Vagina (tissue), 2 donors: ENCODE results near the gene DLG4. TPM values are rescaled to one million over a fixed set of nuclear protein-coding genes. Genes with fewer than 3 reads are reported as not detected.

Source experiments
- DNase-seq, 2 donors: peaks; one replicate each; pipeline ENCODE4 v3.0.0-alpha.2; 2017; ENCODE audit errors: extremely low spot score in 2 of 2
- H3K27ac ChIP-seq: fragments of 200-600 bp; sonication (generic); one replicate; pipeline ENCODE4 v1.5.1; 2019
- H3K27me3 ChIP-seq: fragments of 200-600 bp; sonication (generic); one replicate; pipeline ENCODE4 v1.5.1; 2019
- H3K36me3 ChIP-seq, 2 donors: fragments of 200-600 bp; sonication (generic); one replicate each; pipeline ENCODE4 v1.5.1; 2017 to 2019
- H3K4me1 ChIP-seq: fragments of 200-600 bp; sonication (generic); one replicate; pipeline ENCODE4 v1.5.1; 2019
- H3K4me3 ChIP-seq, 2 donors: fragments of 200-600 bp; sonication (generic); 1 replicate in 1 of 2; 2 replicates in 1 of 2; pipeline ENCODE4 v1.5.1; 2016 to 2019
- H3K9me3 ChIP-seq: fragments of 200-600 bp; sonication (generic); one replicate; pipeline ENCODE4 v1.5.1; 2019
- POLR2A ChIP-seq, 2 donors: fragments of 450-650 bp; IDR thresholded peaks; one replicate each; pipeline ENCODE4 v1.6.1; 2017; ENCODE audit warnings: antibody characterized with exemption in 2 of 2, mild to moderate bottlenecking in 2 of 2, moderate library complexity in 2 of 2
- POLR2AphosphoS5 ChIP-seq, 2 donors: sonication (generic); formaldehyde crosslinking; IDR thresholded peaks; one replicate each; pipeline ENCODE4 v1.9.0; 2017; ENCODE audit warnings: antibody characterized with exemption in 2 of 2, mild to moderate bottlenecking in 2 of 2, low read depth in 1 of 2; ENCODE audit not compliant: insufficient read depth in 1 of 2
- intact Hi-C: fragments of 100-400 bp; cut with DNase I; formaldehyde crosslinking; loops from one replicate; pipeline ENCODE4 v1.15.1; 2023
- total RNA-seq: library from RNA; depleted of rRNA; stranded (reverse); fragments of >200 nt; gene quantifications from one replicate; pipeline ENCODE4 v1.2.3, GENCODE V29; 2016
- TF ChIP-seq, protein P1 (sequence below), 3 experiments: fragments of 450-650 bp in 2 of 3; fragments of 200-600 bp in 1 of 3; sonication (generic) in 1 of 3; IDR thresholded peaks; one replicate each; pipeline ENCODE4 v1.5.1; 2017 to 2019; ENCODE audit warnings: antibody characterized with exemption in 3 of 3, mild to moderate bottlenecking in 2 of 3, moderate library complexity in 2 of 3

Gene DLG4
- total RNA-seq, 1 donor from 2014 or later, result 23.3 TPM

DNA sequence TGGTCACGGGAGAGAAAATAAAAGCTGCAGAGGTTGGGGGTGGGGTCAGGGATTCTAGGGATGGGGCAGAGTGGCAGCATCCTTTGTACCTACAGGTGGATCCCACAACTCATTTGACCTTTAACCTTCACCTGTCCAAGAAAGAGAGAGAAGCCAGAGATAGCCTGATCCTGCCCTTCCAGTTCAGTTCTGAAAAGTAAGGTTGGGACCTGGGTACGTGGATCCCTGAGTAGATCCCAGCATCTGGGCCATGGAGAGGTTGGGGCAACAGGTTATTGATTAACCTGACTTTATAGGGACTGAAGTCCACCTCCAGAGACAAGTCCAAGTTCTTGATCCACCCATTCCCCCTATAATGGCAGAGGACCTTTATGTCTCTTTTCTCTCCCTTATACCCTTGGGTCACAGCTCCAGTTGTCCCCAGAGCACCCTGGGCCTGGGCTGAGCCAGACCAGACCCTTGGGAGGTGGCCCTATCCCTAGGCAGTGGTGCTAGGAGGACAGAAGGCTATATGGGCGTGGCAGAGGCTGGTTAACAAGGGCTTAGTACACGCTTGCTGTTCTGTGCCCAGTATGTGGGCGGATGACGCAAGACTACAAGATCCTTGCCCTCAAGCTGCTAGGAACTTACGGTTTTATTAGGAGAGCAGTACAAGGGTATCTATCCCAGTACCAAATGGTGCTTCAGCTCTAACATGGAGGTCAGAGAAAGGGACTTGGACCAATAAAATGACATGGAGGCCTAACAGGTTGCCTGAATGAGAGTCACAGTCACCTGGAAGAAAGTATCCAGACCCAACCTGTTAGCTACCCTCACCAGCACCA lies 39.3 kb upstream of the DLG4 start:
- TF ChIP-seq, protein P1, sequence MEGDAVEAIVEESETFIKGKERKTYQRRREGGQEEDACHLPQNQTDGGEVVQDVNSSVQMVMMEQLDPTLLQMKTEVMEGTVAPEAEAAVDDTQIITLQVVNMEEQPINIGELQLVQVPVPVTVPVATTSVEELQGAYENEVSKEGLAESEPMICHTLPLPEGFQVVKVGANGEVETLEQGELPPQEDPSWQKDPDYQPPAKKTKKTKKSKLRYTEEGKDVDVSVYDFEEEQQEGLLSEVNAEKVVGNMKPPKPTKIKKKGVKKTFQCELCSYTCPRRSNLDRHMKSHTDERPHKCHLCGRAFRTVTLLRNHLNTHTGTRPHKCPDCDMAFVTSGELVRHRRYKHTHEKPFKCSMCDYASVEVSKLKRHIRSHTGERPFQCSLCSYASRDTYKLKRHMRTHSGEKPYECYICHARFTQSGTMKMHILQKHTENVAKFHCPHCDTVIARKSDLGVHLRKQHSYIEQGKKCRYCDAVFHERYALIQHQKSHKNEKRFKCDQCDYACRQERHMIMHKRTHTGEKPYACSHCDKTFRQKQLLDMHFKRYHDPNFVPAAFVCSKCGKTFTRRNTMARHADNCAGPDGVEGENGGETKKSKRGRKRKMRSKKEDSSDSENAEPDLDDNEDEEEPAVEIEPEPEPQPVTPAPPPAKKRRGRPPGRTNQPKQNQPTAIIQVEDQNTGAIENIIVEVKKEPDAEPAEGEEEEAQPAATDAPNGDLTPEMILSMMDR (IDR thresholded peaks at IDR 0.05), result no peak
- TF ChIP-seq POLR2AphosphoS5 (IDR thresholded peaks at IDR 0.05; ENCODE audit: insufficient read depth in 1 of 2, low read depth in 1 of 2), result peak in 1 of 2 donors; percentile 11
- TF ChIP-seq POLR2A (IDR thresholded peaks at IDR 0.05), result no peak
- Histone ChIP-seq H3K27me3 (peaks cover 11% of the 10 kb centered on the region), H3K4me3 (no peak overlapping the region), H3K36me3 (peaks cover 0 to 15% of the 10 kb centered on the region in 2 donors), H3K9me3 (no peaks in the 10 kb centered on the region), H3K4me1 (peaks cover 34% of the 10 kb centered on the region), H3K27ac (no peak overlapping the region)
- no peak for DNase-seq
- intact Hi-C loops, result loop anchor here (10.0 kb wide), 1 partner anchor 306 kb away; the partner anchor contains the start of gene SENP3

DNA sequence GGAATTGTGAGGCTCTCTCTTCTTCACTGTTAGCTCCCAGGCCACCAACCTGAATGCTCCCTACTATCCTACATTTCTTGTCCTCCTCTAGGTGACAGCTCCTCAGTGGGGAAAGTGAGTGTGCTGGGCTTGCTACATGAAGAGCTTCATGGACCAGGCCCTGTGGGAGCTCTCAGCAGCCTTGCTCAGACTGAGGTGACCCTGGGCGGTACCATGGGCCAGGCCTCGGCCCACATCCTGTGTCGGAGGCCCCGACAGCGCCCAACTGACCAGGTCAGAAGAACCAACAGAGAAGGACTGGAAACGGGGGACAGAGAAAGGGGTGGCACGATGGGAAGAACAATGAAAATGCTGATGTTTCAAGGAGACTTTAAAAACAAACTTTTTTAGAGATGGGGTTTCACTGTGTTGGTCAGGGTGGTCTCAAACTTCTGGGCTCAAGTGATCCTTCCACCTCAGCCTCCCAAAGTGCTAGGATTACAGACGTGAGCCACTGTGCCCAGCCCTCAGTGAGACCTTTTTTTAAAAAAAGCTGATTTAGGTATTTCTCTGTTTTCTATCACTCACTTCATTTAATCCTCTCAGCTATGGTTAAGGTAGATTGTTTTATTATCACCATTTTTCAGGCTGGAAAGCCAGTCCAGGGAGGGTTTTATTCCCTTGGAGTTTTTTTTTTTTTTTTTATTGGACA lies 37.3 kb upstream of the DLG4 start:
- DNase-seq, result no peak
- intact Hi-C loops, result loop anchor here (10.0 kb wide), 1 partner anchor 308 kb away; the partner anchor contains the start of gene SENP3
- no peaks in the 10 kb centered on the region for H3K9me3 ChIP-seq
- peaks cover 29% of the 10 kb centered on the region for H3K4me1 ChIP-seq
- H3K27ac ChIP-seq, result no peak overlapping the region
- H3K27me3 ChIP-seq, result peaks cover under 1% of the 10 kb centered on the region
- no peak for TF ChIP-seq POLR2AphosphoS5 (IDR thresholded peaks at IDR 0.05; ENCODE audit: insufficient read depth in 1 of 2, low read depth in 1 of 2)
- TF ChIP-seq, protein P1 (IDR thresholded peaks at IDR 0.05), result no peak
- no peak for TF ChIP-seq POLR2A (IDR thresholded peaks at IDR 0.05)
- H3K36me3 ChIP-seq, result peaks cover 0 to 15% of the 10 kb centered on the region in 2 donors
- H3K4me3 ChIP-seq, result no peak overlapping the region

DNA sequence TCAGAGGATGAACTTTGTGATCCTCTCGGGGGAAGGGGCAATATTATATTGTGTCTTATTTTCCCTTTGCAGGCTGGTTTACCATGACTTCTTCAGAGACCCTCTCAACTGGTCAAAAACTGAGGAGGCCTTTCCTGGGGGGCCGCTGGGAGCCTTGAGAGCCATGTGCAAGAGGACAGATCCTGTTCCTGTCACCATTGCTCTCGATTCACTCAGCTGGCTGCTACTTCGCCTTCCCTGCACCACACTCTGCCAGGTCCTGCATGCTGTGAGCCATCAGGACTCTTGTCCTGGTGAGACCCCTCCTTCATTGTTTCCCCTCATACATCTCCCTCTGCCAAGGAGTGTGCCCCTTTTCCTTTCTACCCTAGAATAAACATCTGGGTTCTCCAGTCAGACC lies 34.9 kb upstream of the DLG4 start:
- no peak overlapping the region for H3K4me3 ChIP-seq
- peaks cover 0 to 15% of the 10 kb centered on the region in 2 donors for H3K36me3 ChIP-seq
- H3K9me3 ChIP-seq, result no peaks in the 10 kb centered on the region
- H3K27me3 ChIP-seq, result no peaks in the 10 kb centered on the region
- H3K27ac ChIP-seq, result no peak overlapping the region
- DNase-seq, result no peak
- TF ChIP-seq POLR2AphosphoS5 (IDR thresholded peaks at IDR 0.05; ENCODE audit: insufficient read depth in 1 of 2, low read depth in 1 of 2) (no peak), POLR2A (IDR thresholded peaks at IDR 0.05) (no peak)
- TF ChIP-seq, protein P1 (IDR thresholded peaks at IDR 0.05), result no peak
- intact Hi-C loops, result loop anchor here (10.0 kb wide), 1 partner anchor 310 kb away; the partner anchor contains the start of gene SENP3
- peaks cover 29% of the 10 kb centered on the region for H3K4me1 ChIP-seq

DNA sequence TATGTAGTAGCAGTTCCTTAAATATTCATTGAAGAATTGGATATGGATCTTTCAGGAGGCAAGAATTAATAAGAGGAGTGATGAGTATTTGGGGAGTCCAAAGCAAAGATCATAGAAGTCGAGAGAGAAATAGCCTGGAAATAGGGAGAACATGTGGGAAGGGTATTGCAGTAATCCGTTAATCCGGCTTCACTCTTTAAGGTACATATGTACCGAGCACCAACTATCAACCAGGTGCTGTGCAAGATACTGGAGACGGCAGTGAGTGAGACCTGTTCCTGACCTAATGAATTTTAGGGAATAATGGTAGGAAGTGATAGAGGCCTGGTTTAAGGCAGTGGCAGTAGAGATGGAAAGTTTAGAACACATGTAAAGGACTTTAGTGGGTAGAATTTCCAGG lies 33.4 kb upstream of the DLG4 start:
- H3K36me3 ChIP-seq, result peaks cover 0 to 15% of the 10 kb centered on the region in 2 donors
- intact Hi-C loops, result loop anchor here (10.0 kb wide), 1 partner anchor 312 kb away; the partner anchor contains the start of gene SENP3
- peak overlapping the region; percentile 92 to 99 for H3K4me3 ChIP-seq
- peaks cover 44% of the 10 kb centered on the region for H3K4me1 ChIP-seq
- H3K27me3 ChIP-seq, result no peaks in the 10 kb centered on the region
- TF ChIP-seq POLR2A (IDR thresholded peaks at IDR 0.05) (no peak), POLR2AphosphoS5 (IDR thresholded peaks at IDR 0.05; ENCODE audit: insufficient read depth in 1 of 2, low read depth in 1 of 2) (no peak)
- TF ChIP-seq, protein P1 (IDR thresholded peaks at IDR 0.05), result no peak
- H3K27ac ChIP-seq, result peak overlapping the region; percentile 99
- no peak for DNase-seq
- no peaks in the 10 kb centered on the region for H3K9me3 ChIP-seq
